IMR-90 (cell line): ENCODE data around the gene HELZ. TPM values are rescaled to one million over a fixed set of nuclear protein-coding genes. Genes with fewer than 3 reads are reported as not detected.

Experiments
- ATAC-seq: fragments of 200-7000 bp; cut with Tn5 transposase; 2 replicates; pipeline ENCODE4 v1.9.1; 2020; ENCODE audit warnings: low read depth, mild to moderate bottlenecking, moderate library complexity
- BruUV-seq: library from RNA; stranded (reverse); fragments of 400-500 nt; replicated peaks from 2 replicates; lab custom pipeline; 2021; lab: Mats Ljungman, UMichigan
- CTCF ChIA-PET: fragments of 300-600 bp; formaldehyde crosslinking; extraction: SDS; loops from one replicate; lab custom pipeline; 2021; ENCODE audit warnings: antibody characterized with exemption; lab: Yijun Ruan, JAX
- POLR2A ChIA-PET: fragments of 300-600 bp; sonication (Branson Sonifier 250); formaldehyde crosslinking; loops from one replicate; lab custom pipeline; 2022; ENCODE audit warnings: antibody characterized with exemption; ENCODE audit not compliant: unreplicated experiment; lab: Charles Lee
- DNase-seq: peaks from one replicate; pipeline ENCODE4 v3.0.0; 2013
- H2AFZ ChIP-seq: replicated peaks from 2 replicates; pipeline ENCODE3; 2013; ENCODE audit warnings: low read length, mild to moderate bottlenecking; ENCODE audit not compliant: poor library complexity
- H2AK5ac ChIP-seq: 2 replicates; pipeline ENCODE4 v1.6.1; 2013; ENCODE audit warnings: low read depth, low read length, inconsistent platforms
- H2AK9ac ChIP-seq: replicated peaks from 2 replicates; pipeline ENCODE3; 2013; ENCODE audit warnings: mild to moderate bottlenecking, low read depth, low read length, moderate library complexity; ENCODE audit not compliant: poor library complexity
- H2BK120ac ChIP-seq: 2 replicates; pipeline ENCODE4 v1.6.1; 2013; ENCODE audit warnings: low read depth, low read length, inconsistent platforms
- H2BK15ac ChIP-seq: 3 replicates; pipeline ENCODE4 v1.6.1; 2013; ENCODE audit warnings: low read depth, low read length, inconsistent platforms
- H2BK20ac ChIP-seq: 2 replicates; pipeline ENCODE4 v1.6.1; 2013; ENCODE audit warnings: low read depth, mild to moderate bottlenecking, inconsistent platforms, low read length, moderate library complexity
- H2BK5ac ChIP-seq: 2 replicates; pipeline ENCODE4 v1.6.1; 2013; ENCODE audit warnings: mild to moderate bottlenecking, low read depth, low read length, inconsistent platforms; ENCODE audit not compliant: poor library complexity, severe bottlenecking
- H3K14ac ChIP-seq: replicated peaks from 2 replicates; pipeline ENCODE4 v1.6.1; 2013; ENCODE audit warnings: low read depth, low read length, inconsistent platforms
- H3K18ac ChIP-seq: 2 replicates; pipeline ENCODE4 v1.6.1; 2013; ENCODE audit warnings: low read depth, low read length, control low read depth
- H3K23ac ChIP-seq: 2 replicates; pipeline ENCODE4 v1.6.1; 2013; ENCODE audit warnings: low read depth, low read length, inconsistent platforms
- H3K27ac ChIP-seq: 2 replicates; pipeline ENCODE4 v1.5.1; 2013; ENCODE audit warnings: mild to moderate bottlenecking, control low read depth, low read length; ENCODE audit not compliant: insufficient read depth
- H3K27me3 ChIP-seq: 2 replicates; pipeline ENCODE4 v1.6.1; 2013; ENCODE audit warnings: low read length; ENCODE audit not compliant: control insufficient read depth, insufficient read depth
- H3K36me3 ChIP-seq: 2 replicates; pipeline ENCODE4 v1.6.1; 2013; ENCODE audit warnings: low read length, mixed read lengths; ENCODE audit not compliant: control insufficient read depth, insufficient read depth
- H3K4ac ChIP-seq: 2 replicates; pipeline ENCODE4 v1.6.1; 2013; ENCODE audit warnings: low read depth, low read length, inconsistent platforms
- H3K4me1 ChIP-seq: 2 replicates; pipeline ENCODE4 v1.6.1; 2013; ENCODE audit warnings: low read length, mixed read lengths; ENCODE audit not compliant: control insufficient read depth, insufficient read depth
- H3K4me2 ChIP-seq: 2 replicates; pipeline ENCODE4 v1.6.1; 2013; ENCODE audit warnings: low read depth, mild to moderate bottlenecking, control low read depth, low read length, moderate library complexity
- H3K4me3 ChIP-seq: 2 replicates; pipeline ENCODE4 v1.5.1; 2013; ENCODE audit warnings: low read depth, mild to moderate bottlenecking, control low read depth, low read length, moderate library complexity; ENCODE audit not compliant: insufficient read depth
- H3K56ac ChIP-seq: 2 replicates; pipeline ENCODE4 v1.6.1; 2013; ENCODE audit warnings: low read length, inconsistent platforms; ENCODE audit not compliant: insufficient read depth; ENCODE audit errors: extremely low read depth
- H3K79me1 ChIP-seq, 2 experiments: 2 replicates each; pipeline ENCODE4 v1.6.1; 2013; ENCODE audit warnings: low read length in 2 of 2, inconsistent platforms in 1 of 2, low read depth in 1 of 2
- H3K9ac ChIP-seq: 2 replicates; pipeline ENCODE4 v1.6.1; 2013; ENCODE audit warnings: low read depth, low read length, control low read depth
- H3K9me1 ChIP-seq: 2 replicates; pipeline ENCODE4 v1.6.1; 2013; ENCODE audit warnings: low read length, inconsistent platforms; ENCODE audit not compliant: insufficient read depth
- H3K9me3 ChIP-seq: 2 replicates; pipeline ENCODE4 v1.6.1; 2013; ENCODE audit warnings: low read length; ENCODE audit not compliant: control insufficient read depth, insufficient read depth
- H4K20me1 ChIP-seq: 2 replicates; pipeline ENCODE4 v1.6.1; 2013; ENCODE audit warnings: low read length, inconsistent platforms; ENCODE audit not compliant: insufficient read depth
- H4K5ac ChIP-seq: 2 replicates; pipeline ENCODE4 v1.6.1; 2013; ENCODE audit warnings: mild to moderate bottlenecking, low read depth, low read length, control low read depth
- H4K8ac ChIP-seq, 2 experiments: 2 replicates each; pipeline ENCODE4 v1.6.1; 2013; ENCODE audit warnings: low read depth in 2 of 2, low read length in 2 of 2, control low read depth in 1 of 2, inconsistent platforms in 1 of 2
- H4K91ac ChIP-seq: 2 replicates; pipeline ENCODE4 v1.6.1; 2013; ENCODE audit warnings: low read depth, low read length, inconsistent platforms; ENCODE audit not compliant: insufficient read depth
- CHD1 ChIP-seq: IDR thresholded peaks from 2 replicates; pipeline ENCODE4 v1.6.1; 2012; ENCODE audit warnings: low read depth, low read length, improper control_type of control experiment
- WGBS, 2 experiments: methylation state at CpG; one replicate each; pipeline versions ENCODE4 v1.1.5 to v1.1.7; 2013; ENCODE audit warnings: missing lambda C conversion rate in 2 of 2; ENCODE audit not compliant: insufficient read length in 1 of 2; ENCODE audit errors: extremely low coverage in 2 of 2; 5-methylcytosine and 5-hydroxymethylcytosine counted together
- dilution Hi-C: fragments of 300-500 bp; cut with HindIII; formaldehyde crosslinking; loops from one replicate; pipeline ENCODE4 v1.14.3; 2018; ENCODE audit warnings: low sequenced_read_pairs; ENCODE audit not compliant: unreplicated experiment
- in situ Hi-C: fragments of 300-500 bp; cut with MboI; formaldehyde crosslinking; loops from 3 replicates; pipeline ENCODE4 v1.14.3; 2019; ENCODE audit warnings: low sequenced_read_pairs, inconsistent platforms, mixed read lengths
- intact Hi-C: fragments of 100-400 bp; cut with micrococcal nuclease; formaldehyde crosslinking; loops from 2 replicates; pipeline ENCODE4 v1.10.0; 2022
- polyA plus RNA-seq, 3 experiments: library from polyadenylated mRNA; depleted of rRNA; stranded (reverse); fragments of >200 nt; gene quantifications; 2 replicates each; pipeline ENCODE4 v1.2.3, GENCODE V29; 2012; ENCODE audit warnings: low replicate concordance in 1 of 3
- total RNA-seq: library from RNA; depleted of rRNA; stranded (reverse); fragments of >200 nt; gene quantifications from 2 replicates; pipeline ENCODE4 v1.2.3, GENCODE V29; 2012

The HELZ gene
- total and polyA plus RNA-seq, 2 of the 4 experiments (the other 2 are of a cell fraction): 8.0 to 60.6 TPM

GRCh38 chr17:67217446-67217845 is 27.6 kb downstream of the HELZ start:
- dilution Hi-C loops (no loop called here), in situ Hi-C loops (no loop called here), intact Hi-C loops (no loop called here)
- ChIA-PET CTCF (no interaction called here), POLR2A (no interaction called here)
- no peak for DNase-seq
- H2AK5ac ChIP-seq: no peak overlapping the region
- H2AK9ac ChIP-seq: no peak overlapping the region
- H3K23ac ChIP-seq: no peak overlapping the region
- H3K14ac ChIP-seq: no peak overlapping the region
- H4K5ac ChIP-seq: no peak overlapping the region
- H3K4me2 ChIP-seq: no peak overlapping the region
- no peak overlapping the region for H4K8ac ChIP-seq
- H2AFZ ChIP-seq: no peak overlapping the region
- H2BK20ac ChIP-seq: no peak overlapping the region
- H3K4ac ChIP-seq: no peak overlapping the region
- no peaks in the 10 kb centered on the region for H3K9me3 ChIP-seq
- no peak overlapping the region for H2BK5ac ChIP-seq
- H2BK15ac ChIP-seq: no peak overlapping the region
- 93% methylated on average over 3 of the region's 4 CpGs; no CpG with 5 or more reads in 1 of the 2 experiments for WGBS, 2 experiments
- no peak overlapping the region for H3K18ac ChIP-seq
- no peak overlapping the region for H3K9ac ChIP-seq
- ATAC-seq: no peak
- peaks cover 14% of the 10 kb centered on the region for H3K36me3 ChIP-seq
- H3K56ac ChIP-seq: no peak overlapping the region
- no peak overlapping the region for H2BK120ac ChIP-seq
- H3K4me1 ChIP-seq: peaks cover 15% of the 10 kb centered on the region
- H3K9me1 ChIP-seq: peaks cover 21% of the 10 kb centered on the region
- H3K27me3 ChIP-seq: no peaks in the 10 kb centered on the region
- no peak overlapping the region for H4K91ac ChIP-seq
- H3K4me3 ChIP-seq: no peak overlapping the region
- peaks cover 38% of the 10 kb centered on the region; the same call in 1 of the 2 replicates for H4K20me1 ChIP-seq
- no TSS peak for BruUV-seq
- no peak overlapping the region for H3K27ac ChIP-seq
- TF ChIP-seq CHD1: no peak
- peaks cover 46 to 66% of the 10 kb centered on the region in 2 experiments for H3K79me1 ChIP-seq
